ENCODE measurements around the gene ELMOD3. TPM values are rescaled to one million over a fixed set of nuclear protein-coding genes. Genes with fewer than 3 reads are reported as not detected.
"Not testable (repeated sequence)": the region's sequence is repeated elsewhere in the genome, so short reads cannot be mapped to it uniquely, and the experiment has no call there.

The ELMOD3 gene
- polyA plus RNA-seq, 1 donor from 2014 or later = 39.7 TPM

GRCh38 chr2:85342156-85342555 is 12.4 kb upstream of the ELMOD3 start:
- Histone ChIP-seq H3K4me2 (ENCODE audit: low read length) (no peak overlapping the region), H4K20me1 (ENCODE audit: insufficient read depth) (no peaks in the 10 kb centered on the region), H3F3A (ENCODE audit: insufficient read depth, low read length, poor library complexity, severe bottlenecking) (no peaks in the 10 kb centered on the region), H3K27ac (ENCODE audit: low read length) (no peak overlapping the region), H3K9me2 (ENCODE audit: insufficient read depth, low read length) (no peaks in the 10 kb centered on the region), H3K4me3 (ENCODE audit: low read length) (no peak overlapping the region), H3K79me2 (replicated peaks; ENCODE audit: insufficient read depth, low read length) (no peaks in the 10 kb centered on the region), H3K9me3 (ENCODE audit: low read length) (no peaks in the 10 kb centered on the region), H3K36me3 (ENCODE audit: insufficient read depth, low read length) (no peaks in the 10 kb centered on the region), H3K27me3 (ENCODE audit: insufficient read depth, low read depth, low read length) (no peaks in the 10 kb centered on the region), H2AFZ (ENCODE audit: low read depth, low read length) (no peak overlapping the region), H3K9ac (ENCODE audit: low read length) (no peak overlapping the region)
- TF ChIP-seq SMC3 (conservative IDR thresholded peaks at IDR 0.05; ENCODE audit: poor library complexity) (no peak), REST (IDR thresholded peaks at IDR 0.05; ENCODE audit: borderline replicate concordance) (no peak), RAD21 (conservative IDR thresholded peaks at IDR 0.05) (no peak), EZH2 (IDR thresholded peaks at IDR 0.05; ENCODE audit: borderline replicate concordance, insufficient read depth, low read length, poor library complexity, severe bottlenecking) (no peak), EP300 (conservative IDR thresholded peaks at IDR 0.05; ENCODE audit: poor library complexity, severe bottlenecking) (no peak), POLR2AphosphoS5 (IDR thresholded peaks at IDR 0.05) (no peak), TAF1 (IDR thresholded peaks at IDR 0.05; ENCODE audit: low read depth) (no peak), CTCF (IDR thresholded peaks at IDR 0.05; ENCODE audit: poor library complexity, severe bottlenecking) (no peak)

- not testable (repeated sequence) for H3K9me2 ChIP-seq (ENCODE audit: insufficient read depth, low read length); H3K27me3 ChIP-seq (ENCODE audit: insufficient read depth, low read depth, low read length); H3K36me3 ChIP-seq (ENCODE audit: insufficient read depth, low read length); H4K20me1 ChIP-seq (ENCODE audit: insufficient read depth); H3K4me3 ChIP-seq (ENCODE audit: low read length); H3F3A ChIP-seq (ENCODE audit: insufficient read depth, low read length, poor library complexity, severe bottlenecking); H2AFZ ChIP-seq (ENCODE audit: low read depth, low read length); H3K9me3 ChIP-seq (ENCODE audit: low read length); H3K4me2 ChIP-seq (ENCODE audit: low read length); H3K79me2 ChIP-seq (replicated peaks; ENCODE audit: insufficient read depth, low read length); H3K9ac ChIP-seq (ENCODE audit: low read length); H3K27ac ChIP-seq (ENCODE audit: low read length)
Observed at GRCh38 chr2:85343207-85343895, 11.2 kb upstream of the ELMOD3 start.

All from neural cell (in vitro differentiated cells).